HepG2 (cell line): Measurements from ENCODE around the gene PLOD3. TPM values are rescaled to one million over a fixed set of nuclear protein-coding genes. Genes with fewer than 3 reads are reported as not detected.

Experiments used
- AKNA ChIP-seq: sonication (generic); formaldehyde crosslinking; IDR thresholded peaks from 2 replicates; pipeline ENCODE4 v1.4.0; 2020; ENCODE audit warnings: missing genetic modification reagents, borderline replicate concordance
- CHD2 ChIP-seq: IDR thresholded peaks from 2 replicates; pipeline ENCODE4 v1.6.1; 2011; ENCODE audit warnings: low read depth, low read length, improper control_type of control experiment
- ELF1 ChIP-seq: sonication (generic); formaldehyde crosslinking; IDR thresholded peaks from 2 replicates; pipeline ENCODE4 v1.4.0; 2020; ENCODE audit warnings: missing genetic modification reagents
- FOSL1 ChIP-seq: sonication (generic); formaldehyde crosslinking; IDR thresholded peaks from 2 replicates; pipeline ENCODE4 v1.9.0; 2021; ENCODE audit warnings: missing genetic modification reagents, borderline replicate concordance
- GABPB1 ChIP-seq: IDR thresholded peaks from 2 replicates; pipeline ENCODE4 v1.6.1; 2016; ENCODE audit warnings: mild to moderate bottlenecking, missing genetic modification reagents, moderate library complexity, missing compliant biosample characterization
- GPBP1L1 ChIP-seq: sonication (generic); formaldehyde crosslinking; IDR thresholded peaks from 2 replicates; pipeline ENCODE4 v1.5.0; 2020; ENCODE audit warnings: mild to moderate bottlenecking, missing genetic modification reagents
- HDAC2 ChIP-seq: sonication (generic); formaldehyde crosslinking; IDR thresholded peaks from 2 replicates; pipeline ENCODE4 v1.4.0; 2020; ENCODE audit warnings: missing genetic modification reagents
- IRF9 ChIP-seq: sonication (generic); formaldehyde crosslinking; IDR thresholded peaks from 2 replicates; pipeline ENCODE4 v1.8.0; 2022; ENCODE audit warnings: missing genetic modification reagents, mild to moderate bottlenecking, borderline replicate concordance
- TCF7L2 ChIP-seq: IDR thresholded peaks from 2 replicates; pipeline ENCODE4 v1.6.1; 2011; ENCODE audit warnings: mild to moderate bottlenecking, low read depth, low read length, moderate library complexity
- ZBED4 ChIP-seq: sonication (generic); formaldehyde crosslinking; IDR thresholded peaks from 2 replicates; pipeline ENCODE4 v1.4.0; 2020; ENCODE audit warnings: missing genetic modification reagents, borderline replicate concordance
- ZBTB7B ChIP-seq: sonication (generic); formaldehyde crosslinking; IDR thresholded peaks from 2 replicates; pipeline ENCODE4 v1.4.0; 2020; ENCODE audit warnings: missing genetic modification reagents
- ZNF234 ChIP-seq: sonication (generic); formaldehyde crosslinking; conservative IDR thresholded peaks from 2 replicates; pipeline ENCODE4 v1.5.1; 2020; ENCODE audit warnings: mild to moderate bottlenecking, missing genetic modification reagents
- ZNF782 ChIP-seq: sonication (generic); formaldehyde crosslinking; IDR thresholded peaks from 2 replicates; pipeline ENCODE4 v1.4.0; 2020; ENCODE audit warnings: missing genetic modification reagents, mild to moderate bottlenecking, borderline replicate concordance
- polyA plus RNA-seq, 8 experiments: library from polyadenylated mRNA; depleted of rRNA in 3 of 8; stranded (reverse) in 7 of 8; unstranded in 1 of 8; fragments of >200 nt; fragmentation: Illumina TruSeq in 4 of 8; extraction: Trizol in 4 of 8; gene quantifications; 2 replicates each; pipeline versions ENCODE4 v1.2.1 to v1.2.3, GENCODE V29; 2011 to 2016; ENCODE audit warnings: low read depth in 4 of 8, missing spikeins in 1 of 8, mixed read lengths in 1 of 8; ENCODE audit not compliant: insufficient read depth in 1 of 8
- total RNA-seq, 5 experiments: library from RNA; depleted of rRNA; stranded (reverse); fragments of >200 nt; fragmentation: Illumina TruSeq; extraction: Trizol; gene quantifications; 2 replicates each; pipeline ENCODE4 v1.2.3, GENCODE V29; 2016; ENCODE audit warnings: low read depth in 1 of 5
- TF ChIP-seq, protein P1 (sequence below): sonication (generic); formaldehyde crosslinking; IDR thresholded peaks from 2 replicates; pipeline ENCODE4 v1.5.0; 2020; ENCODE audit warnings: missing genetic modification reagents, mild to moderate bottlenecking, borderline replicate concordance
- TF ChIP-seq, protein P2 (sequence below): sonication (generic); formaldehyde crosslinking; IDR thresholded peaks from 2 replicates; pipeline ENCODE4 v1.4.0; 2020; ENCODE audit warnings: low read depth, mild to moderate bottlenecking, missing genetic modification reagents

The PLOD3 gene
- total and polyA plus RNA-seq, 2 of the 13 experiments (the other 11 are each of a cell fraction or from before 2014, with no cell fraction given): 65.8 to 67.4 TPM

DNA sequence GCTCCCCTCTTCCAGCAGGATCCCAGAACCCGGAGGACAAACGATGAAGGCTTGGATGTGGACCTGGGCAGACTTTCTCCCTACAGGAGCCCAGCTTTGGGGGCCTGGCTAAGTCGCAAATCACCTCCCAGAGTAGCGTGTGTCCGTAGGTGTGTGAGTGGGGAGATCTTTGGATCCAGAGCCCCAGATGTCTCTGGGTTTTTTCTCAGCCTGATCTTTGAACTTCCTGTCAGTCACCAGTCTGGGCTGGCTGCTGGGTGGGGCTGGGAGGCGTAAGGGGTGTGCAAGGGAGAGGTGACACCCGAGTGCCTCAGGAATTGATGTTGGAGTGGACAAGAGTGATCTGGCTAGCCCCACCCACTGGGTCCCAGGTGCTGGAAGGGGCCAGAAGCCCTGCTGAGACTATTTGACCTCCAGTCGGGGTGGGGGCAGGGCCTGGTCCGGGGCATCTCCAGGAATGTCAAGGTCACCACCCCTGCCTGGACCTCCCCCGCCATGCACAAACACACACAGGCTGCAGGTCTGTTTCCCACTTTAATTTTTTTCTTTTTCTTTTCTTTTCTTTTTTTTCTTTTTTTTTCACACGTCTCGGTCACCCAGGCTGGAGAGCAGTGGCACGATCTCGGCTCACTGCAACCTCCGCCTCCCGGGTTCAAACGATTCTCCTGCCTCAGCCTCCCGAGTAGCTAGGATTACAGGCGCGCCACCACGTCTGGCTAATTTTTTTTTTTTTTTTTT is 16.4 kb downstream of the PLOD3 start, which contains the start of gene MOGAT3 (continued):
- TF ChIP-seq, protein P1, sequence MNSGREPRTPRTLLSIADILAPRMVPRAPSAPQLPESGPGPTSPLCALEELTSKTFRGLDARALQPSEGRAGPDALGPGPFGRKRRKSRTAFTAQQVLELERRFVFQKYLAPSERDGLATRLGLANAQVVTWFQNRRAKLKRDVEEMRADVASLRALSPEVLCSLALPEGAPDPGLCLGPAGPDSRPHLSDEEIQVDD (CRISPR knock-in tag): no peak
- TF ChIP-seq IRF9 (CRISPR knock-in tag) (no peak), TCF7L2 (no peak), ZBED4 (CRISPR knock-in tag) (peak; percentile 36; the same call in 1 of the 2 replicates), HDAC2 (CRISPR knock-in tag) (peak; percentile 64), CHD2 (peak; percentile 53), ZNF782 (CRISPR knock-in tag) (no peak), FOSL1 (no peak), ELF1 (CRISPR knock-in tag) (peak; percentile 56; the same call in 1 of the 2 replicates), AKNA (CRISPR knock-in tag) (no peak), GABPB1 (CRISPR knock-in tag) (no peak; the same call in 1 of the 2 replicates), ZNF234 (CRISPR knock-in tag) (no peak), GPBP1L1 (CRISPR knock-in tag) (no peak), ZBTB7B (CRISPR knock-in tag) (peak; percentile 76)
- TF ChIP-seq, protein P2, sequence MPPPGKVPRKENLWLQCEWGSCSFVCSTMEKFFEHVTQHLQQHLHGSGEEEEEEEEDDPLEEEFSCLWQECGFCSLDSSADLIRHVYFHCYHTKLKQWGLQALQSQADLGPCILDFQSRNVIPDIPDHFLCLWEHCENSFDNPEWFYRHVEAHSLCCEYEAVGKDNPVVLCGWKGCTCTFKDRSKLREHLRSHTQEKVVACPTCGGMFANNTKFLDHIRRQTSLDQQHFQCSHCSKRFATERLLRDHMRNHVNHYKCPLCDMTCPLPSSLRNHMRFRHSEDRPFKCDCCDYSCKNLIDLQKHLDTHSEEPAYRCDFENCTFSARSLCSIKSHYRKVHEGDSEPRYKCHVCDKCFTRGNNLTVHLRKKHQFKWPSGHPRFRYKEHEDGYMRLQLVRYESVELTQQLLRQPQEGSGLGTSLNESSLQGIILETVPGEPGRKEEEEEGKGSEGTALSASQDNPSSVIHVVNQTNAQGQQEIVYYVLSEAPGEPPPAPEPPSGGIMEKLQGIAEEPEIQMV (CRISPR knock-in tag): peak; percentile 65; the same call in 1 of the 2 replicates
